KMS-11 (cell line): Measurements from ENCODE around the gene SMYD2.

ENCODE experiments used
- H2AFZ ChIP-seq: fragments of 200-600 bp; sonication (generic); 2 replicates; pipeline ENCODE4 v1.6.1; 2016; ENCODE audit warnings: antibody characterized with exemption, mixed run types, low read depth
- H3K27ac ChIP-seq: fragments of 200-600 bp; sonication (generic); 2 replicates; pipeline ENCODE4 v1.6.1; 2016; ENCODE audit warnings: mild to moderate bottlenecking, mixed run types
- H3K27me3 ChIP-seq: fragments of 200-600 bp; sonication (generic); 2 replicates; pipeline ENCODE4 v1.6.1; 2017; ENCODE audit warnings: mild to moderate bottlenecking, low read depth, mixed run types, moderate library complexity; ENCODE audit not compliant: insufficient read depth
- H3K36me3 ChIP-seq: fragments of 200-600 bp; sonication (generic); 2 replicates; pipeline ENCODE4 v1.6.1; 2017; ENCODE audit warnings: mild to moderate bottlenecking, mixed run types; ENCODE audit not compliant: insufficient read depth
- H3K4me1 ChIP-seq: fragments of 200-600 bp; sonication (generic); 2 replicates; pipeline ENCODE4 v1.6.1; 2016; ENCODE audit warnings: mild to moderate bottlenecking, low read depth, mixed run types; ENCODE audit not compliant: poor library complexity, severe bottlenecking
- H3K4me2 ChIP-seq: fragments of 200-600 bp; sonication (generic); 2 replicates; pipeline ENCODE4 v1.7.0; 2016; ENCODE audit warnings: mild to moderate bottlenecking, mixed run types
- H3K4me3 ChIP-seq: fragments of 200-600 bp; sonication (generic); IDR thresholded peaks from 2 replicates; pipeline ENCODE4 v1.6.1; 2017; ENCODE audit warnings: low read depth, low read length, mixed read lengths; ENCODE audit not compliant: insufficient read depth
- H3K79me2 ChIP-seq: fragments of 200-600 bp; sonication (generic); 2 replicates; pipeline ENCODE4 v1.6.1; 2016; ENCODE audit warnings: low read depth, mixed run types; ENCODE audit not compliant: insufficient read depth
- H3K9ac ChIP-seq: fragments of 200-600 bp; sonication (generic); 2 replicates; pipeline ENCODE4 v1.6.1; 2016; ENCODE audit warnings: mild to moderate bottlenecking, mixed run types
- H4K20me1 ChIP-seq: fragments of 200-600 bp; sonication (generic); 2 replicates; pipeline ENCODE4 v1.6.1; 2016; ENCODE audit warnings: mild to moderate bottlenecking, mixed run types; ENCODE audit not compliant: insufficient read depth
- TF ChIP-seq, protein P1 (sequence below): fragments of 200-600 bp; sonication (generic); conservative IDR thresholded peaks from 2 replicates; pipeline ENCODE4 v1.6.1; 2017; ENCODE audit warnings: low read depth, mild to moderate bottlenecking, antibody characterized with exemption, low read length, moderate library complexity, mixed read lengths

SMYD2 gene

DNA sequence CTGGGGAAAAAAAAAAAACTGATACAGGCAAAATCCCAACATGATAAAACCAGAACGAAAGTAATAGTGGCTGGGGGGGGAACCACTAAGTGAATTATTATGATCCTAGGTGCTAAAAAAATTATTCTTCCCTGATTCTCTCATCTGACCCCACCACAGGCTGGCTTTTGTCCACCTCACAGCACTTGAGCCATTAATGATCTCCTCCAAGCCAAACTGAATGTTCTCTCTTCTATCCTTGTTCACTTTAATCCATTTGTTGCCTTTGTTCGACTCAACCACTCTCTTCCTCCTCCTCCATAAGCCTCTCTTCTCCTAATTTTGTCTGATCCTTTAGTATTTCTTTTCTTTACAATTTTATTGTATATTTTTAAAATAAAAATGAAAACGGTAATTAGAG is 16.0 kb upstream of the SMYD2 start:
- no peaks in the 10 kb centered on the region for H3K36me3 ChIP-seq
- no peaks in the 10 kb centered on the region for H3K27me3 ChIP-seq
- TF ChIP-seq, protein P1, sequence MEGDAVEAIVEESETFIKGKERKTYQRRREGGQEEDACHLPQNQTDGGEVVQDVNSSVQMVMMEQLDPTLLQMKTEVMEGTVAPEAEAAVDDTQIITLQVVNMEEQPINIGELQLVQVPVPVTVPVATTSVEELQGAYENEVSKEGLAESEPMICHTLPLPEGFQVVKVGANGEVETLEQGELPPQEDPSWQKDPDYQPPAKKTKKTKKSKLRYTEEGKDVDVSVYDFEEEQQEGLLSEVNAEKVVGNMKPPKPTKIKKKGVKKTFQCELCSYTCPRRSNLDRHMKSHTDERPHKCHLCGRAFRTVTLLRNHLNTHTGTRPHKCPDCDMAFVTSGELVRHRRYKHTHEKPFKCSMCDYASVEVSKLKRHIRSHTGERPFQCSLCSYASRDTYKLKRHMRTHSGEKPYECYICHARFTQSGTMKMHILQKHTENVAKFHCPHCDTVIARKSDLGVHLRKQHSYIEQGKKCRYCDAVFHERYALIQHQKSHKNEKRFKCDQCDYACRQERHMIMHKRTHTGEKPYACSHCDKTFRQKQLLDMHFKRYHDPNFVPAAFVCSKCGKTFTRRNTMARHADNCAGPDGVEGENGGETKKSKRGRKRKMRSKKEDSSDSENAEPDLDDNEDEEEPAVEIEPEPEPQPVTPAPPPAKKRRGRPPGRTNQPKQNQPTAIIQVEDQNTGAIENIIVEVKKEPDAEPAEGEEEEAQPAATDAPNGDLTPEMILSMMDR, result no peak
- no peak overlapping the region for H3K27ac ChIP-seq
- no peak overlapping the region for H3K4me3 ChIP-seq
- H3K79me2 ChIP-seq, result no peaks in the 10 kb centered on the region
- peaks cover 21% of the 10 kb centered on the region for H3K4me1 ChIP-seq
- H3K9ac ChIP-seq, result no peak overlapping the region
- H3K4me2 ChIP-seq, result no peak overlapping the region
- no peaks in the 10 kb centered on the region for H4K20me1 ChIP-seq
- H2AFZ ChIP-seq, result no peak overlapping the region

DNA sequence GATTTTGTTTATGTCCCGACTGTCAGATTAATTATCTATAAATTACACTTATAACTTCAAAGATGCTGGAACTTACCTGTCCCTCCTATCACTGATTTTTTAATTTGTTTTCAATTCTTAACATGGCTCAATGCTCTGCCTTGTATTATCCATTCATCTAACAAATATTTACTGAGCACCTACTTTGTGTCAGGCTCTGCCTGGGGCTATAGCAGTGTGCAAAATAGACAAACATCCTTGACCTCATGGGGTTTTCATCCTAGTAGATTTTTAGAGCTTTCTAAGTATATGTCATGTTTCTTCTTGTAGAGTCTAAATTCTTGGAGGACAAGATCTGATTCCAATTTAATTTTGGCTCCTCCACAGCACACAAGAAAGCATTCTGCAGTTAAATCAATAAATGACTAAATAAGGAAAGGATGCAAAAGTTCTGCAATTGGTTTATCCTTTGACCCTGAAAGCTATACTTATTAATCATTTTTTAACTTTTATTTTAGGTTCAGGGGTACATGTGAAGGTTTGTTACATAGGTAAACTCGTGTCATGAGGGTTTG is 10.8 kb upstream of the SMYD2 start:
- Histone ChIP-seq H4K20me1 (no peaks in the 10 kb centered on the region), H3K4me2 (no peak overlapping the region), H3K27me3 (no peaks in the 10 kb centered on the region), H3K36me3 (no peaks in the 10 kb centered on the region), H3K4me3 (no peak overlapping the region), H3K4me1 (no peaks in the 10 kb centered on the region), H3K27ac (no peak overlapping the region), H3K79me2 (no peaks in the 10 kb centered on the region), H2AFZ (no peak overlapping the region), H3K9ac (no peak overlapping the region)
- TF ChIP-seq, protein P1, result no peak

DNA sequence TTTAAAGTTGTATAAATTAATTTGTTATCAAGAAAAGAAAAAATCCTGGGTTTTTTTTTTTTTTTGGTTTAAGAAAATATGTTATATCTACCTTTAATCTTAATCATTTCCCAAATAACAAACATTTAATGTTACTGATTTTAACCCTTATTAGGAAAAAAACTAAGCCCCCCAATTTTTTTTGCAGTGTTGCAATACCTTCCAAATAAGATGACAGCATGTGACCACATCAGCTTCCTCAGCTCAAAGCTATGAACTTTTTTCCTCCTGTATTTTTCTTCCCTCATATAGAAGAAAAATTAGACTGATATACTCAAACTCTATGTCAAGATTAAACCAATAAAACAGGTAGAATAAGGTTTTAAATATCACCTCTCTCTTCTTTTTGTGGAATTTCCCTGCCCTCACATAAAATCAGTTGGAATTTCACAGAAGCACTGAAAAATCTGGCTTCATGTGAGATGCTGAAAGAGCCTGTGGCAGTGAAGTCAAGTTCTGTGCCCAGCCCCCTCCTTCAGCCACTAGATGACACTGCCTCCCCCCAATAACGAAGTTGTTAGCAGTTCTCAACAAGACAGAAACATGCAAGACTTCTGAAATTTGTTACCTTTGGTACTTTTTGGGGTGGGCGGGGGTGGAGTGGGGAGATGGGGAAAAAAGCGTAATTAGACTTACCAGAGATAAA is 9.6 kb upstream of the SMYD2 start:
- Histone ChIP-seq H3K4me1 (no peaks in the 10 kb centered on the region), H3K79me2 (no peaks in the 10 kb centered on the region), H3K27ac (no peak overlapping the region), H3K9ac (no peak overlapping the region), H3K27me3 (no peaks in the 10 kb centered on the region), H4K20me1 (no peaks in the 10 kb centered on the region), H3K4me2 (no peak overlapping the region), H2AFZ (no peak overlapping the region), H3K4me3 (no peak overlapping the region), H3K36me3 (no peaks in the 10 kb centered on the region)
- TF ChIP-seq, protein P1, result no peak

DNA sequence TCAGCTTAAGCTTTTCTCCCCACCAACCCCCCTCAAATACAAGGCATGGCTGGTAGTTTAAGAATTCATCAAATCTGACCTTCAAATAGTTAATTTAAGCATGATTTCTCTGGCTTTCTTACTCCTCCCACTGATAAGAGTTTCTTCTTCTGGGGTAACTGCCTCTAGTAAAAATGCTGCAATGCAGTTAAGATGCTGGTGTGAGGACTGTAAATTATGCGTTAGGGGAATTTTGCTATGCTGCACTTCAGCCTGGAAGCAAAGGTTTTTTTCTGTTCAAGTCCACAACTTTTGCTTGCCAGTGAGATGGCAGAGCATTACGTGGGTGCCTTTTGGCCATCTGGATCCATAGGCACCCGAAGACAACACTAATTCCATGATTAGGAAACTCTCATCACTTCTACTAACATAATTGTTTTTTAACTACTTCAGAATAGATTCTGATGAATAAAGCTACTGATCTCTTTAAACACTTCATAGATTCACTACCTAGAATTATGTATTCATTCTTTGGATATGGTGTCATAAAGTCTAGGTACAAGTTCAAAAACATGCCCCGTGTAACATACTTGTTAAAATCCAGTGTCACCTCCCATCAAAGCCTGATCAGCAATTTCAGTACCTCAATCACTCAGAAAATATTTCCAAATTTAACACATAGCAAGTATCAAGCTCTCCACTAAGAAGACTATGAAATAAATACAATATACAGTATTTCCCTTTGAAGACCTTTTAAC is 8.8 kb upstream of the SMYD2 start:
- H3K4me3 ChIP-seq, result no peak overlapping the region
- no peaks in the 10 kb centered on the region for H3K4me1 ChIP-seq
- no peaks in the 10 kb centered on the region for H4K20me1 ChIP-seq
- H3K4me2 ChIP-seq, result no peak overlapping the region
- H3K27ac ChIP-seq, result no peak overlapping the region
- TF ChIP-seq, protein P1, result no peak
- H2AFZ ChIP-seq, result no peak overlapping the region
- no peak overlapping the region for H3K9ac ChIP-seq
- no peaks in the 10 kb centered on the region for H3K36me3 ChIP-seq
- no peaks in the 10 kb centered on the region for H3K79me2 ChIP-seq
- no peaks in the 10 kb centered on the region for H3K27me3 ChIP-seq
